ENCODE results near the gene RHBDL1. TPM values are rescaled to one million over a fixed set of nuclear protein-coding genes. Genes with fewer than 3 reads are reported as not detected.

Gene RHBDL1
- total RNA-seq, 1 donor from 2014 or later = 1.7 TPM

DNA sequence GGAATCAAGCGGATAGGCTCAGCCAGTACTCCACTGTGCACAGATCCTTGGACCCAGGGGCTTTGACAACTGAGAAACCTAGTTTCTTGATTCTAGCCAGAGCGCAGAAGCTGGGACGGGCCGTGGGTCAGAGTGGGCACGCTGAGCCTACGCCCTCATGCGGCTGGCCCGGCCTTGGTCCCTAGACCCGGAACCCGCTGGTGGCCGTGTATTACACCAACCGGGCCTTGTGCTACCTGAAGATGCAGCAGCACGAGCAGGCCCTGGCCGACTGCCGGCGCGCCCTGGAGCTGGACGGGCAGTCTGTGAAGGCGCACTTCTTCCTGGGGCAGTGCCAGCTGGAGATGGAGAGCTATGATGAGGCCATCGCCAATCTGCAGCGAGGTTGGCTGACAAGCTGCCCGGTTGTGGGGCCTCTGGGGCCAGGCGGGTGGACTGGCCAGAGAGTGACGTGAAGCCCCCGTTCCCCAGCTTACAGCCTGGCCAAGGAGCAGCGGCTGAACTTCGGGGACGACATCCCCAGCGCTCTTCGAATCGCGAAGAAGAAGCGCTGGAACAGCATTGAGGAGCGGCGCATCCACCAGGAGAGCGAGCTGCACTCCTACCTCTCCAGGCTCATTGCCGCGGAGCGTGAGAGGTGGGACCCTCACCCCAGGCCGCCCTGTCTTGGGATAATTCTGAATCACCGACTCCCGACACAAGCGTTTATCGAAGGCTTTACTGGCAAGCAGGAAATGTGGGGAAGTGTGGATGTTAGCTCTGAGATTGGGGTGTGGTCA lies 5.7 kb downstream of the RHBDL1 start:
- H3K4me1 ChIP-seq = peaks cover 73% of the 10 kb centered on the region
- H3K27me3 ChIP-seq = no peaks in the 10 kb centered on the region
- intact Hi-C loops (cut with DNase I) = no loop called here
- no peak for DNase-seq (ENCODE audit: extremely low spot score in 2 of 2)
- H3K9me3 ChIP-seq = no peaks in the 10 kb centered on the region
- H3K4me3 ChIP-seq = peak overlapping the region; percentile 79 to 83
- TF ChIP-seq, protein P1, sequence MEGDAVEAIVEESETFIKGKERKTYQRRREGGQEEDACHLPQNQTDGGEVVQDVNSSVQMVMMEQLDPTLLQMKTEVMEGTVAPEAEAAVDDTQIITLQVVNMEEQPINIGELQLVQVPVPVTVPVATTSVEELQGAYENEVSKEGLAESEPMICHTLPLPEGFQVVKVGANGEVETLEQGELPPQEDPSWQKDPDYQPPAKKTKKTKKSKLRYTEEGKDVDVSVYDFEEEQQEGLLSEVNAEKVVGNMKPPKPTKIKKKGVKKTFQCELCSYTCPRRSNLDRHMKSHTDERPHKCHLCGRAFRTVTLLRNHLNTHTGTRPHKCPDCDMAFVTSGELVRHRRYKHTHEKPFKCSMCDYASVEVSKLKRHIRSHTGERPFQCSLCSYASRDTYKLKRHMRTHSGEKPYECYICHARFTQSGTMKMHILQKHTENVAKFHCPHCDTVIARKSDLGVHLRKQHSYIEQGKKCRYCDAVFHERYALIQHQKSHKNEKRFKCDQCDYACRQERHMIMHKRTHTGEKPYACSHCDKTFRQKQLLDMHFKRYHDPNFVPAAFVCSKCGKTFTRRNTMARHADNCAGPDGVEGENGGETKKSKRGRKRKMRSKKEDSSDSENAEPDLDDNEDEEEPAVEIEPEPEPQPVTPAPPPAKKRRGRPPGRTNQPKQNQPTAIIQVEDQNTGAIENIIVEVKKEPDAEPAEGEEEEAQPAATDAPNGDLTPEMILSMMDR (IDR thresholded peaks at IDR 0.05) = no peak
- no peak for TF ChIP-seq POLR2A (IDR thresholded peaks at IDR 0.05)
- no peak for TF ChIP-seq POLR2AphosphoS5 (IDR thresholded peaks at IDR 0.05; ENCODE audit: insufficient read depth in 1 of 2, low read depth in 1 of 2)
- peak overlapping the region; percentile 82 for H3K27ac ChIP-seq
- peaks cover 0 to 22% of the 10 kb centered on the region in 2 donors for H3K36me3 ChIP-seq

DNA sequence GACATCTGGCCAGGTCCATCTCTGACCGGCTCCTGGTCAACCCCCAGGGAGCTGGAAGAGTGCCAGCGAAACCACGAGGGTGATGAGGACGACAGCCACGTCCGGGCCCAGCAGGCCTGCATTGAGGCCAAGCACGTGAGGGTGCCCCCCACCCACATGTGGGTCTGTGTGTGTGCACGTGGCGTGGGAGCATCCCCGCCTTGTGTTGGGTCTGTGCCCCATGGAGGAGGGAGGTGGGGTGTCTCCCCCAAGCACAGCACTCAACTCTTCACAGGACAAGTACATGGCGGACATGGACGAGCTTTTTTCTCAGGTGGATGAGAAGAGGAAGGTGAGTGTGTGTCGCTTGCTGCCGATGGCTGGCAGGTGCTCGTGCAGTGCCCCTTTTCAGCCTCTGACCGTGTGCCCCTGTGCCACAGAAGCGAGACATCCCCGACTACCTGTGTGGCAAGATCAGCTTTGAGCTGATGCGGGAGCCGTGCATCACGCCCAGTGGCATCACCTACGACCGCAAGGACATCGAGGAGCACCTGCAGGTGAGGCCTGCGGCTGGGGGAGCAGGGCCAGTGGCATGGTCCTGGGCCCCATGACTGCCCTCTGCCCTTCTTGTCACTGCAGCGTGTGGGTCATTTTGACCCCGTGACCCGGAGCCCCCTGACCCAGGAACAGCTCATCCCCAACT lies 6.4 kb downstream of the RHBDL1 start:
- intact Hi-C loops (cut with DNase I) = no loop called here
- H3K4me3 ChIP-seq = peak overlapping the region in 1 of 2 donors; percentile 83
- H3K4me1 ChIP-seq = peaks cover 66% of the 10 kb centered on the region

DNA sequence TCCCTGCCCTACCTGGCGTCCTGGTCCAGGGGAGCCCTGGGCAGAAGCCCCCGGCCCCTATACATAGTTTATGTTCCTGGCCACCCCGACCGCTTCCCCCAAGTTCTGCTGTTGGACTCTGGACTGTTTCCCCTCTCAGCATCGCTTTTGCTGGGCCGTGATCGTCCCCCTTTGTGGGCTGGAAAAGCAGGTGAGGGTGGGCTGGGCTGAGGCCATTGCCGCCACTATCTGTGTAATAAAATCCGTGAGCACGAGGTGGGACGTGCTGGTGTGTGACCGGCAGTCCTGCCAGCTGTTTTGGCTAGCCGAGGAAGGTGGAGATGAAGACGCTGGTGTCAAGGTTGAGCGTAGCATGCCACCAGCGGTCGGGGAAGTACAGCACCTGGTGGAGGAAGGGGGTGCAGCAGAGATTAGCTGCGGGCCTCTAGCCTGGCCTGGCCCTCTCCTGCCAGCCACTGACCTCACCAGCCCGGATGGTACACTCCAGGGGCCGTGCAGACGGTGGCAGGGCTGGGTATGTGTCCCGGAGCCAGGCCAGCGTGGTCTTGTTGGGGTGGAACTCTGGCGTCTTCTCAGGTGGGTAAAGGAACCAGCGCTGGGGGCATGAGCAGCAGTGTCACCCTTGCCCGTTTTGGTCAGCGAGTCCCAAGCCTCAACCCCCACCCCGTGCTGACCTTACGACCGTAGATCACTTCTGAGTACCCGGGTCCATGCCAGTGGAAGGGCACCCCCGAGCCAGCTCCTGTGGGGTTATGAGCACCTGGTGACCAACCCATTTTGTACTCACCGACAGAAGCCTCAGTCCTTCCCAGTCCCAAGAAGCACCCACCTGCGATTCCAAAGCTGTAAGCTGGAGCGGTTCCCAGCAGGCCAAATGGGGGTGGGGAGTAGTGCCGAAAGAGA lies 7.3 kb downstream of the RHBDL1 start:
- H3K4me1 ChIP-seq = peaks cover 58% of the 10 kb centered on the region
- no peaks in the 10 kb centered on the region for H3K9me3 ChIP-seq
- intact Hi-C loops (cut with DNase I) = no loop called here
- no peak overlapping the region for H3K27ac ChIP-seq
- peaks cover 0 to 29% of the 10 kb centered on the region in 2 donors for H3K36me3 ChIP-seq
- no peak for DNase-seq (ENCODE audit: extremely low spot score in 2 of 2)
- H3K4me3 ChIP-seq = peak overlapping the region in 1 of 2 donors; percentile 60
- TF ChIP-seq POLR2AphosphoS5 (IDR thresholded peaks at IDR 0.05; ENCODE audit: insufficient read depth in 1 of 2, low read depth in 1 of 2) (no peak), POLR2A (IDR thresholded peaks at IDR 0.05) (no peak)
- TF ChIP-seq, protein P1 (IDR thresholded peaks at IDR 0.05) = no peak
- H3K27me3 ChIP-seq = no peaks in the 10 kb centered on the region

More for the DNA sequence above, 6.4 kb downstream of the RHBDL1 start:
- Histone ChIP-seq H3K27ac (no peak overlapping the region), H3K9me3 (no peaks in the 10 kb centered on the region), H3K27me3 (no peaks in the 10 kb centered on the region), H3K36me3 (peaks cover 0 to 26% of the 10 kb centered on the region in 2 donors)
- no peak for DNase-seq (ENCODE audit: extremely low spot score in 2 of 2)
- TF ChIP-seq POLR2AphosphoS5 (IDR thresholded peaks at IDR 0.05; ENCODE audit: insufficient read depth in 1 of 2, low read depth in 1 of 2) = no peak
- TF ChIP-seq, protein P1 (IDR thresholded peaks at IDR 0.05) = no peak

DNA sequence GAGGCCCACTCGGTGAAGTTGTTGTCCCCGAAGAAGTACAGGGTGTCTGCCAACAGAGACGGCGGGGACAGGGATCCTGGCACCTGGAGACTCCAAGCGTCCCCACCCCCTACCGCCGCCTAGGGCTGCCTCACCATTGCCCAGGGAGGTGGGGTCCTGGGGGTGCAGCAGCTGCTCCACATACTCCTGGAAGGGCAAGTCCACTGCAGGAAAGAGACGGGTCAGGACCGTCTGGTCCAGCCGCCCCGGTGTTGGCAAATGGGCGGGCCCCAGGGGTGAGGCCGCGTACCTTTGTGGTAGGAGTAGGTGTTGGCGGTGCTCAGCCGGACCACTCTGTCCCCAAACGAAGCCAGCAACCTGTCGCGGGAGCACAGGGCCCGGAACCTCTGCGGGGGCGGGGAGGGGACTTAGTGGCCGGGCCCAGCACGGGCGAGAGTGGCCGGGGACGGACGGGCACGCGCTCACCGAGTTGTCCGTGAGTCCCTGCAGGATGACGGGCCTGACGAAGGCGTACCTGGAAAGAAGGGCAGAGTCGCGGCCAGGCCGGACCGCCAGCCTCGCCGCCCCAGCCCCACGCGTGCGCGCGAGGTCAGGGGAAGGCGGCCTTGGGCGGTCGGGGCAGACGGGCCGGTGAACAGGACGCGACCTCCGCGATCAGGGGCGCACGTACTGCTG lies 8.1 kb downstream of the RHBDL1 start:
- no peaks in the 10 kb centered on the region for H3K9me3 ChIP-seq
- intact Hi-C loops (cut with DNase I) = no loop called here
- peak overlapping the region; percentile 40 for H3K27ac ChIP-seq
- H3K36me3 ChIP-seq = peaks cover 0 to 29% of the 10 kb centered on the region in 2 donors
- TF ChIP-seq POLR2A (IDR thresholded peaks at IDR 0.05) (no peak), POLR2AphosphoS5 (IDR thresholded peaks at IDR 0.05; ENCODE audit: insufficient read depth in 1 of 2, low read depth in 1 of 2) (no peak)
- TF ChIP-seq, protein P1 (IDR thresholded peaks at IDR 0.05) = no peak
- peaks cover 59% of the 10 kb centered on the region for H3K4me1 ChIP-seq
- DNase-seq (ENCODE audit: extremely low spot score in 2 of 2) = no peak
- no peaks in the 10 kb centered on the region for H3K27me3 ChIP-seq
- H3K4me3 ChIP-seq = peak overlapping the region; percentile 60 to 92

All from vagina (tissue), 2 donors.